ENCODE results near the gene TDRD3. TPM values are rescaled to one million over a fixed set of nuclear protein-coding genes. Genes with fewer than 3 reads are reported as not detected.

TDRD3 gene
- total and polyA plus RNA-seq, 7 experiments from 2014 or later: 8.3 to 33.6 (median 25.8) TPM

Other genes with a start within 250 kb of the TDRD3 start
- gene DIAPH3, start 233.3 kb upstream of the TDRD3 start, total RNA-seq: 10 to 100 TPM in 1 of 5 experiments, under 1 TPM in 1, not detected in 3; 0.37 to 17.5 TPM
- not detected for gene DIAPH3, start 233.3 kb upstream of the TDRD3 start, polyA plus RNA-seq